Measurements from ENCODE around the gene KCP.

DNA sequence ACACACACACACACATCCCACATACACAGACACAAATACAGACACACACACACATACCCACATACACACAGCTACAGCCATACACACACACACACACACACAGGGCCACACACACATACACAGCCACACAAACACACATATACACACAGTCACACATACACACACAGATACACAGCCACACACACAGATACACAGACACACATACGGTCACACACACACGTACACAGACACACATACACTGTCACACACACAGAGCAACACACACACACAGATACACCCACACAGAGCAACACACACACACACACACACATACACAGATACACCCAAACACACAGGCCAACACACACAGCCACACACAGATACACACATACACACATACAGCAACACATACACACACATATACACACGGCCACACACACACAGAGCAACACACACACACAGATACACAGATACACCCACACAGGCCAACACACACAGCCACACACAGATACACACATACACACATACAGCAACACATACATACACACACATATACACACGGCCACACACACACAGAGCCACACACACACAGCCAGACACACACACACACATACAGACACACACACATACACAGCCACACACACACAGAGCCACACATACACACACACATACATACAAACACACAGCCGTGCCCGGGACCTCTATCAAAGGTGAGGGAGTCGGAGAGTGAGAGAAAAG is 22.3 kb downstream of the KCP start:
- no peak for TF ChIP-seq TAF1 (IDR thresholded peaks at IDR 0.05; ENCODE audit: low read depth)
- TF ChIP-seq, protein P1, sequence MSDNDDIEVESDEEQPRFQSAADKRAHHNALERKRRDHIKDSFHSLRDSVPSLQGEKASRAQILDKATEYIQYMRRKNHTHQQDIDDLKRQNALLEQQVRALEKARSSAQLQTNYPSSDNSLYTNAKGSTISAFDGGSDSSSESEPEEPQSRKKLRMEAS (IDR thresholded peaks at IDR 0.05) = no peak
- TF ChIP-seq FOXM1 (IDR thresholded peaks at IDR 0.05; ENCODE audit: borderline replicate concordance, low read depth) = no peak
- TF ChIP-seq NFIC (IDR thresholded peaks at IDR 0.05) = no peak
- no peak for TF ChIP-seq REST (IDR thresholded peaks at IDR 0.05; ENCODE audit: low read depth)
- no peak for TF ChIP-seq EP300 (IDR thresholded peaks at IDR 0.05; ENCODE audit: borderline replicate concordance)
- TF ChIP-seq CEBPB (IDR thresholded peaks at IDR 0.05) = no peak
- TF ChIP-seq USF1 (IDR thresholded peaks at IDR 0.05) = no peak
- no peak for TF ChIP-seq TEAD4 (IDR thresholded peaks at IDR 0.05)
- no peak for TF ChIP-seq TCF12 (IDR thresholded peaks at IDR 0.05; ENCODE audit: low read depth)
